BE2C (cell line): ENCODE data around the gene CXCL10. TPM values are rescaled to one million over a fixed set of nuclear protein-coding genes. Genes with fewer than 3 reads are reported as not detected.
A peak's percentile ranks its signal among the peaks of the same experiment; 100 is the strongest.

Experiments
- DNase-seq: peaks from one replicate; pipeline ENCODE4 v3.0.0-alpha.2; 2020
- H3K27me3 ChIP-seq: fragments of 250-450 bp; sonication (Bioruptor Pico); 2 replicates; pipeline ENCODE4 v1.5.1; 2020; ENCODE audit warnings: mild to moderate bottlenecking
- H3K36me3 ChIP-seq: fragments of 250-450 bp; sonication (Bioruptor Pico); 2 replicates; pipeline ENCODE4 v1.5.1; 2020; ENCODE audit warnings: mild to moderate bottlenecking
- H3K4me1 ChIP-seq: fragments of 250-450 bp; sonication (Bioruptor Pico); 2 replicates; pipeline ENCODE4 v1.5.1; 2020
- H3K4me3 ChIP-seq: 2 replicates; pipeline ENCODE4 v1.5.1; 2011; ENCODE audit warnings: low read depth, low read length
- H3K9me3 ChIP-seq: fragments of 250-450 bp; sonication (Bioruptor Pico); 2 replicates; pipeline ENCODE4 v1.5.1; 2020
- polyA plus RNA-seq: library from polyadenylated mRNA; unstranded; fragments of >200 nt; gene quantifications from one replicate; pipeline ENCODE4 v1.2.1, GENCODE V29; 2012; ENCODE audit warnings: low read depth, missing spikeins; ENCODE audit not compliant: insufficient read length, insufficient read depth
- TF ChIP-seq, protein P1 (sequence below): IDR thresholded peaks from 2 replicates; pipeline ENCODE4 v1.5.1; 2012; ENCODE audit warnings: mild to moderate bottlenecking, low read depth, low read length

CXCL10 gene
- not detected for polyA plus RNA-seq

DNA sequence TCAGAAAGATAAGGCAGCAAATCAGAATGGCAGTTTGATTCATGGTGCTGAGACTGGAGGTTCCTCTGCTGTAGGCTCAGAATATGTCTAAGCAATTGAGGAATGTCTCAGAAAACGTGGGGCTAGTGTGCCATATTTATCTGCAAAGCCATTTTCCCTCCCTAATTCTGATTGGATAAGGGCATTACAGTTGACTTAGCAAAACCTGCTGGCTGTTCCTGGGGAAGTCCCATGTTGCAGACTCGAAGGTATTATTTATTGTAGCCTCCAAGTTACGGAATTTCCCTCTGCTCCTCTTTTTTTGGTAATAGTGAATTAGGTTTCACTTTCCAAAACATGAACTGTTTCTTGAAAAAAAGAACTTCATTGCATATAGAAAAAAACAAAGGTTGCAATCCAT is at the start of gene CXCL10:
CXCL10 (minus strand) TSS at position 109 of the 400 bp plus-strand sequence; CDS start at position 43, 66 bp downstream.
- H3K4me3 ChIP-seq, result no peak within 1 kb of the TSS
- H3K9me3 ChIP-seq, result no peaks in the 10 kb centered on the region
- H3K4me1 ChIP-seq, result peaks cover 2% of the 10 kb centered on the region; the same call in 1 of the 2 replicates
- peaks cover 19% of the 10 kb centered on the region for H3K27me3 ChIP-seq
- no peaks in the 10 kb centered on the region for H3K36me3 ChIP-seq
- no peak for DNase-seq
- TF ChIP-seq, protein P1, sequence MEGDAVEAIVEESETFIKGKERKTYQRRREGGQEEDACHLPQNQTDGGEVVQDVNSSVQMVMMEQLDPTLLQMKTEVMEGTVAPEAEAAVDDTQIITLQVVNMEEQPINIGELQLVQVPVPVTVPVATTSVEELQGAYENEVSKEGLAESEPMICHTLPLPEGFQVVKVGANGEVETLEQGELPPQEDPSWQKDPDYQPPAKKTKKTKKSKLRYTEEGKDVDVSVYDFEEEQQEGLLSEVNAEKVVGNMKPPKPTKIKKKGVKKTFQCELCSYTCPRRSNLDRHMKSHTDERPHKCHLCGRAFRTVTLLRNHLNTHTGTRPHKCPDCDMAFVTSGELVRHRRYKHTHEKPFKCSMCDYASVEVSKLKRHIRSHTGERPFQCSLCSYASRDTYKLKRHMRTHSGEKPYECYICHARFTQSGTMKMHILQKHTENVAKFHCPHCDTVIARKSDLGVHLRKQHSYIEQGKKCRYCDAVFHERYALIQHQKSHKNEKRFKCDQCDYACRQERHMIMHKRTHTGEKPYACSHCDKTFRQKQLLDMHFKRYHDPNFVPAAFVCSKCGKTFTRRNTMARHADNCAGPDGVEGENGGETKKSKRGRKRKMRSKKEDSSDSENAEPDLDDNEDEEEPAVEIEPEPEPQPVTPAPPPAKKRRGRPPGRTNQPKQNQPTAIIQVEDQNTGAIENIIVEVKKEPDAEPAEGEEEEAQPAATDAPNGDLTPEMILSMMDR, result no peak

DNA sequence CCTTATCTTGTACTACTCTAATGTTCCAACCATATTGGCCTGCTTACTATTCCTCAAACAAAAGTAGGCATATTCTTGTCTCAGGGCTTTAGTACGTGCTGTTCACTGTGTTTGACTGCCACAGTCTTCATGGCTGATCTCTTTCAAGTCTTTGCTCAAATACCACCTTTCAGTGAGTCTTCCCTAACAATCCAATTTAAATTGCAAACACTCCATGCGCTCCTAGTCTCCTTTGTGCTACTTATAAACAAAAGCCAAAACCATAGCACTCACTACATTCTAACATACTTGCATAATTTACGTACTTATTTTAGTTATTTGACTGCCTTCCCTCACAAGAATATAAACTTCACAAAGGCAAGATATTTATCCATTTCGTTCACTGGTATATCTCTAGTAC is 49.5 kb upstream of the CXCL10 start:
- TF ChIP-seq, protein P1, result no peak
- no peak for DNase-seq
- H3K9me3 ChIP-seq, result no peaks in the 10 kb centered on the region

DNA sequence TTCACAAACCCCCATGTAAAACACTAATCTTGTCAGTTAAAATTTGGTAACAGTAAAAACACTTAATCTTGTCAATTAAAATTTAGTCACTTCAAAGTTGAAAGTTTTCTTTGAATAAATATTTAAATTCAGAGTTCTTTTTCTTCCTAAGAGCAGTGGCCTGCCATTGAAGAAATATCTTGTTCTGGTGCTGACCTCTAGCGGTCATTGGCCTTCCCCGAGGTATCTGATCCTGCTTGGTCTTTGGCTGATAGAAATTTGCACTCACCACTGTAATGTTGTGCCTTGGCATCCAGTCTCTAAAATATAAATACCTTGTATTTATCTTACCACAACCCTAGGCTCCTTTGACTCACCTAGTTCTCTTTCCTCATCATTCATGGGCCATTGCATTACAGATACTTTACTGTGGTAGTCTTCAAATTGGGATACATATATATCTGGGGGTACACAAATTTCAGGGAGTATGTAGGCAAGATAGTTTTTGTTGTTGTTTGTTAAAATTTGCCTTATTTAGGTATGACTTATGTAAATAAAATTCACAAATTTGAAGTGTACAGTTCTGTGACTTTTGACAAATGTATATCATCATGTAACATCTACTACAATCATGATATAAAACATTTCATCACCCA is 44.5 kb upstream of the CXCL10 start:
- Histone ChIP-seq H3K36me3 (no peaks in the 10 kb centered on the region), H3K4me3 (no peak overlapping the region), H3K4me1 (no peaks in the 10 kb centered on the region), H3K9me3 (no peaks in the 10 kb centered on the region), H3K27me3 (no peaks in the 10 kb centered on the region)
- peak; percentile 74 for DNase-seq
- TF ChIP-seq, protein P1, result peak; percentile 92

More for the DNA sequence above, 49.5 kb upstream of the CXCL10 start:
- Histone ChIP-seq H3K4me3 (no peak overlapping the region), H3K27me3 (no peaks in the 10 kb centered on the region), H3K4me1 (no peaks in the 10 kb centered on the region), H3K36me3 (no peaks in the 10 kb centered on the region)

DNA sequence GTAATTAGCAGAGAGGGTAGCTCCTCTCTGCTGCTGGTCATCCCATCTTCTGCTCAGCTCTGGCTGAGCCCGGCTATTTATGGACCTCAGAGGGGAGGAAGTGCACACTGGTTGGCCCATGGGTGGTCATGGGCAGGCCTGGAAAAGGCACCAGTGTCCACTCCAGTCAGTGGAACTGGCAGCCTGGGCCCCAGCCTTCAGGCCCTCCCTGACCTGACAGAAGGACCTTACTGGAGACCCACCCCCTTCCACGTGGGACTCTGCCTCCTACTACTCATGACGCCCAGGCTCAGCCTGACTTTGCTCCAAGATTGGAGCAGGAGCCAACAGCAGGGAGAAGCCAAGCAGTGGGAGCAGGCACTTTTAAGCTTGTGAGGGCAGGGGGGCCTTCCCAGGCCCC is 43.2 kb upstream of the CXCL10 start:
- no peaks in the 10 kb centered on the region for H3K9me3 ChIP-seq
- H3K36me3 ChIP-seq, result no peaks in the 10 kb centered on the region
- DNase-seq, result no peak
- H3K4me1 ChIP-seq, result no peaks in the 10 kb centered on the region
- TF ChIP-seq, protein P1, result no peak
- H3K4me3 ChIP-seq, result no peak overlapping the region
- H3K27me3 ChIP-seq, result peaks cover 4% of the 10 kb centered on the region; the same call in 1 of the 2 replicates

DNA sequence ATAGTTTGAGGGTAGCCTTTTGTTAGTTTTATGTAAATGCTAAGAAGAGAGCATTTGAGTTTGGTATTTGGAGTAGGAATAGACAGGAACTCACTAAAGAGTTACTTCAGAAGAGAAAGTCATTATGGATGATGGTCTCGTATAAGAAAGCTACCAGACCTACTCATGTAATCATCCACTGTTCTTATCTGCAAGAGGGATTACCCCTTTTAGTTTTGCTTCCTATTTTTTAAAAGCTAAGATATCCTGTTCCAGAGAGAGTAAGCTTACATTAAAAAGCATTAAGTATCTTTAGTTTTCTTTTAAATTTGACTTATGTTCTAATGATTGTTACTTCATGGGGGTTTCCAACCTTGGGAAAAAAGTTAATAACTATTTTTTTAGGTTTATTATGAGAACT is 38.7 kb upstream of the CXCL10 start:
- DNase-seq, result no peak
- H3K9me3 ChIP-seq, result no peaks in the 10 kb centered on the region
- H3K36me3 ChIP-seq, result no peaks in the 10 kb centered on the region
- H3K4me3 ChIP-seq, result no peak overlapping the region
- peaks cover 23% of the 10 kb centered on the region for H3K27me3 ChIP-seq
- TF ChIP-seq, protein P1, result no peak
- no peaks in the 10 kb centered on the region for H3K4me1 ChIP-seq

DNA sequence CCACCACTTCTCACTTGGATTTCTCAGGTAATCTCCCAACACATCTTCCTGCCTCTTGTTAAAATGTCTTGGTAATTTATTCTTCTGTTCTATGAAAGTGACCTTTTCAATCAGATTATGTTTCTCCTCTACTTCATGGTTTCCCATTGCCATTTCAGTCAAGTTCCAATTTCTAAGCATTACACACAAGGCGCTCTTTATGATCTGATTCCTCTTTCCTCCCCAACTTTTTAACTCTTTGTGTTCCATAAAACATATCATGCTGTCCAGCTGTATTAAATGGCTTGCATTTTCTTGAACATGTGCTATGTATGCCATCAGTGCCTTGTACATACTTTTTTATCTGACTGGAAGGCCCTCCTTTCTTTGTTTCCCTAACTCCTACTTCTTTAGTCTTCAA is 38.1 kb upstream of the CXCL10 start:
- Histone ChIP-seq H3K36me3 (no peaks in the 10 kb centered on the region), H3K27me3 (peaks cover 26% of the 10 kb centered on the region), H3K9me3 (no peaks in the 10 kb centered on the region), H3K4me3 (no peak overlapping the region), H3K4me1 (no peaks in the 10 kb centered on the region)
- TF ChIP-seq, protein P1, result no peak
- no peak for DNase-seq
